Left lung (tissue), 10 donors: Measurements from ENCODE around the gene LETMD1. TPM values are rescaled to one million over a fixed set of nuclear protein-coding genes. Genes with fewer than 3 reads are reported as not detected.

Experiments
- ATAC-seq: fragments of 200-7000 bp; cut with Tn5 transposase; one replicate; pipeline ENCODE4 v1.9.1; 2020; ENCODE audit warnings: moderate library complexity
- DNase-seq, 4 donors: peaks; one replicate each; pipeline ENCODE4 v3.0.0-alpha.2; 2013 to 2020
- H3K27ac ChIP-seq, 2 donors: fragments of 200-600 bp; sonication (generic) in 1 of 2; one replicate each; pipeline versions ENCODE4 v1.5.0 to v1.8.0; 2020 to 2021
- H3K27me3 ChIP-seq, 2 donors: fragments of 200-600 bp; sonication (generic) in 1 of 2; one replicate each; pipeline versions ENCODE4 v1.5.0 to v1.8.0; 2020 to 2021
- H3K36me3 ChIP-seq, 2 donors: fragments of 200-600 bp; sonication (generic) in 1 of 2; one replicate each; pipeline versions ENCODE4 v1.5.0 to v1.8.0; 2020 to 2021
- H3K4me1 ChIP-seq, 2 donors: fragments of 200-600 bp; one replicate each; pipeline ENCODE4 v1.8.0; 2021
- H3K4me3 ChIP-seq, 2 donors: fragments of 200-600 bp; sonication (generic) in 1 of 2; one replicate each; pipeline versions ENCODE4 v1.5.0 to v1.8.0; 2020 to 2021; ENCODE audit warnings: mild to moderate bottlenecking in 1 of 2
- H3K9me3 ChIP-seq, 2 donors: fragments of 200-600 bp; sonication (generic) in 1 of 2; one replicate each; pipeline versions ENCODE4 v1.5.0 to v1.8.0; 2020 to 2021
- CTCF ChIP-seq, 2 donors: fragments of 200-600 bp; sonication (generic) in 1 of 2; IDR thresholded peaks; one replicate each; pipeline versions ENCODE4 v1.5.0 to v1.8.0; 2021; ENCODE audit warnings: antibody characterized with exemption in 2 of 2
- intact Hi-C, 2 donors: fragments of 100-400 bp; cut with DNase I; formaldehyde crosslinking; loops; one replicate each; pipeline versions ENCODE4 v1.11.2 to v1.14.2; 2022
- polyA plus RNA-seq, 6 donors: library from polyadenylated mRNA; unstranded; fragments of 120-200 nt; gene quantifications; one replicate each; pipeline ENCODE4 v1.2.1, GENCODE V29; 2013; ENCODE audit not compliant: insufficient read length in 6 of 6
- total RNA-seq, 2 donors: library from RNA; stranded (reverse); fragmentation: NEBNext Ultra II Directional; extraction: Animal tissue kit (Norgen Biotek cat#: 25700); gene quantifications; one replicate each; pipeline ENCODE4 v1.2.1, GENCODE V29; 2021
- donor health status: DM: no; HTN: yes; CAD: no.
- donor health status: DM: no; HTN: no; CAD: no.

The LETMD1 gene
- total and polyA plus RNA-seq, 8 donors, result 46.8 to 164 (median 132) TPM

- ATAC-seq, result no peak
- intact Hi-C loops, result no loop called here
- peak overlapping the region; percentile 72 to 96 for H3K4me3 ChIP-seq
Measured at GRCh38 chr12:51023625-51024382, 24.3 kb upstream of the LETMD1 start.

GRCh38 chr12:51025338-51025835 lies 22.7 kb upstream of the LETMD1 start:
- peak in 1 of 4 donors; percentile 44 for DNase-seq
- H3K4me1 ChIP-seq, result peaks cover 5 to 70% of the 10 kb centered on the region in 2 donors
- H3K27me3 ChIP-seq, result no peaks in the 10 kb centered on the region
- ATAC-seq, result no peak
- intact Hi-C loops, result no loop called here
- H3K36me3 ChIP-seq, result no peaks in the 10 kb centered on the region
- peak overlapping the region; percentile 72 to 96 for H3K4me3 ChIP-seq
- peak overlapping the region; percentile 92 to 96 for H3K27ac ChIP-seq
- H3K9me3 ChIP-seq, result no peaks in the 10 kb centered on the region
- TF ChIP-seq CTCF (IDR thresholded peaks at IDR 0.05), result no peak

More at GRCh38 chr12:51023625-51024382, 24.3 kb upstream of the LETMD1 start:
- H3K27ac ChIP-seq, result peak overlapping the region; percentile 92 to 96
- no peak for TF ChIP-seq CTCF (IDR thresholded peaks at IDR 0.05)
- no peaks in the 10 kb centered on the region for H3K9me3 ChIP-seq
- no peak for DNase-seq
- H3K36me3 ChIP-seq, result no peaks in the 10 kb centered on the region
- H3K4me1 ChIP-seq, result peaks cover 5 to 80% of the 10 kb centered on the region in 2 donors
- H3K27me3 ChIP-seq, result no peaks in the 10 kb centered on the region

- ATAC-seq (peak; percentile 91), DNase-seq (peak; percentile 90 to 98 (median 96))
- peak in 1 of 2 donors; percentile 39 for TF ChIP-seq CTCF (IDR thresholded peaks at IDR 0.05)
- peaks cover 5 to 64% of the 10 kb centered on the region in 2 donors for H3K4me1 ChIP-seq
- no peaks in the 10 kb centered on the region for H3K9me3 ChIP-seq
- no peaks in the 10 kb centered on the region for H3K36me3 ChIP-seq
- H3K27me3 ChIP-seq, result no peaks in the 10 kb centered on the region
- intact Hi-C loops, result no loop called here
- H3K4me3 ChIP-seq, result peak within 1 kb of the TSS; percentile 72 to 96
- H3K27ac ChIP-seq, result peak within 1 kb of the TSS; percentile 92 to 96
Measured at GRCh38 chr12:51025836-51026638, 22.1 kb upstream of the LETMD1 start, which contains the start of gene SLC11A2. Gene SLC11A2 (minus strand): TSS chr12:51026384. CDS start chr12:51010728, 15,656 bp downstream.

- Histone ChIP-seq H3K4me3 (no peak overlapping the region), H3K27ac (no peak overlapping the region), H3K4me1 (peaks cover 0 to 50% of the 10 kb centered on the region in 2 donors), H3K27me3 (no peaks in the 10 kb centered on the region), H3K36me3 (no peaks in the 10 kb centered on the region), H3K9me3 (no peaks in the 10 kb centered on the region)
- intact Hi-C loops, result no loop called here
- TF ChIP-seq CTCF (IDR thresholded peaks at IDR 0.05), result no peak
- no peak for ATAC-seq
- DNase-seq, result no peak
Measured at GRCh38 chr12:51027342-51027835, 20.7 kb upstream of the LETMD1 start.
